H1 (cell line): Measurements from ENCODE around the gene ZBTB38. TPM values are rescaled to one million over a fixed set of nuclear protein-coding genes. Genes with fewer than 3 reads are reported as not detected.

Source experiments
- CTCF ChIA-PET: fragments of 300-600 bp; sonication (Branson Sonifier 250); formaldehyde crosslinking; loops from one replicate; lab custom pipeline; 2021; ENCODE audit not compliant: partially characterized antibody; lab: Charles Lee
- POLR2A ChIA-PET: fragments of 300-600 bp; sonication (Branson Sonifier 250); formaldehyde crosslinking; loops from one replicate; lab custom pipeline; 2021; ENCODE audit warnings: inconsistent platforms; ENCODE audit not compliant: partially characterized antibody; lab: Charles Lee
- DNase-seq, 2 experiments: peaks; one replicate each; pipeline versions ENCODE4 v3.0.0 to v3.0.0-alpha.2; 2010 to 2022; ENCODE audit warnings: low spot score in 2 of 2, low read depth in 1 of 2, mixed read lengths in 1 of 2
- FAIRE-seq: peaks from 2 replicates; lab custom pipeline; 2011; peaks lifted over from hg19 to GRCh38; lab: Jason Lieb, UNC
- H2AFZ ChIP-seq: 2 replicates; pipeline ENCODE4 v1.8.1; 2012; ENCODE audit warnings: low read length, inconsistent platforms
- H2AK5ac ChIP-seq: 2 replicates; pipeline ENCODE4 v1.6.1; 2013; ENCODE audit warnings: low read depth, low read length
- H2BK120ac ChIP-seq: replicated peaks from 2 replicates; pipeline ENCODE3; 2013; ENCODE audit warnings: low read depth, low read length, inconsistent platforms
- H2BK12ac ChIP-seq: 2 replicates; pipeline ENCODE4 v1.6.1; 2013; ENCODE audit warnings: low read depth, low read length
- H2BK15ac ChIP-seq: 2 replicates; pipeline ENCODE4 v1.6.1; 2013; ENCODE audit warnings: low read length
- H2BK20ac ChIP-seq: 2 replicates; pipeline ENCODE4 v1.6.1; 2013; ENCODE audit warnings: low read length
- H2BK5ac ChIP-seq: 2 replicates; pipeline ENCODE4 v1.6.1; 2013; ENCODE audit warnings: low read depth, low read length
- H3K14ac ChIP-seq: 2 replicates; pipeline ENCODE4 v1.6.1; 2013; ENCODE audit warnings: inconsistent platforms; ENCODE audit not compliant: insufficient read length
- H3K18ac ChIP-seq: 2 replicates; pipeline ENCODE4 v1.6.1; 2013; ENCODE audit warnings: low read length; ENCODE audit errors: extremely low read depth
- H3K23ac ChIP-seq: 2 replicates; pipeline ENCODE4 v1.6.1; 2013; ENCODE audit warnings: inconsistent platforms; ENCODE audit not compliant: insufficient read length
- H3K23me2 ChIP-seq: 2 replicates; pipeline ENCODE4 v1.6.1; 2013; ENCODE audit warnings: low read depth, low read length
- H3K27ac ChIP-seq: 2 replicates; pipeline ENCODE4 v1.6.1; 2011; ENCODE audit warnings: low read depth, low read length, inconsistent platforms
- H3K27me3 ChIP-seq, 4 experiments: replicated peaks in 1 of 4; 1 replicate in 1 of 4; 2 replicates in 3 of 4; pipeline versions ENCODE4 v1.6.1 to v1.8.1; 2011 to 2013; ENCODE audit warnings: low read length in 3 of 4, mild to moderate bottlenecking in 3 of 4, inconsistent platforms in 2 of 4, mixed read lengths in 2 of 4, moderate library complexity in 1 of 4; ENCODE audit not compliant: control insufficient read depth in 3 of 4, insufficient read depth in 3 of 4; ENCODE audit errors: extremely low read depth in 1 of 4
- H3K36me3 ChIP-seq, 4 experiments: 2 replicates each; pipeline versions ENCODE4 v1.6.1 to v1.8.1; 2011 to 2013; ENCODE audit warnings: mild to moderate bottlenecking in 4 of 4, low read length in 3 of 4, moderate library complexity in 2 of 4, control low read depth in 1 of 4, inconsistent platforms in 1 of 4; ENCODE audit not compliant: insufficient read depth in 4 of 4, control insufficient read depth in 2 of 4
- H3K4ac ChIP-seq: replicated peaks from 2 replicates; pipeline ENCODE3; 2013; ENCODE audit warnings: low read length, low read depth, mixed read lengths, inconsistent platforms; ENCODE audit not compliant: insufficient read length
- H3K4me1 ChIP-seq, 4 experiments: replicated peaks in 1 of 4; 1 replicate in 1 of 4; 2 replicates in 3 of 4; pipeline versions ENCODE4 v1.6.1 to v1.8.1; 2011 to 2013; ENCODE audit warnings: low read length in 3 of 4, inconsistent platforms in 2 of 4, mixed read lengths in 1 of 4; ENCODE audit not compliant: insufficient read depth in 4 of 4, control insufficient read depth in 3 of 4
- H3K4me2 ChIP-seq, 2 experiments: 2 replicates each; pipeline versions ENCODE4 v1.6.1 to v1.8.1; 2011 to 2013; ENCODE audit warnings: low read depth in 2 of 2, low read length in 2 of 2, control low read depth in 1 of 2, inconsistent platforms in 1 of 2, mild to moderate bottlenecking in 1 of 2; ENCODE audit not compliant: insufficient read depth in 1 of 2
- H3K4me3 ChIP-seq, 4 experiments: fragments of 200-600, 300-600 bp in 1 of 4; sonication (generic), shearing (Covaris generic), sonication (Bioruptor Twin) in 1 of 4; 2 replicates each; pipeline versions ENCODE4 v1.5.1 to v1.8.1; 2011 to 2016; ENCODE audit warnings: low read length in 4 of 4, low read depth in 3 of 4, control low read depth in 2 of 4, inconsistent platforms in 2 of 4, mild to moderate bottlenecking in 2 of 4, mixed read lengths in 1 of 4, moderate library complexity in 1 of 4; ENCODE audit not compliant: insufficient read depth in 2 of 4; ENCODE audit errors: extremely low read depth in 1 of 4
- H3K56ac ChIP-seq: replicated peaks from 2 replicates; pipeline ENCODE3; 2013; ENCODE audit warnings: low read depth, mild to moderate bottlenecking, mixed read lengths, low read length, inconsistent platforms; ENCODE audit not compliant: insufficient read length
- H3K79me1 ChIP-seq: 2 replicates; pipeline ENCODE4 v1.6.1; 2013; ENCODE audit warnings: low read depth, low read length, control low read depth
- H3K79me2 ChIP-seq, 2 experiments: 2 replicates each; pipeline versions ENCODE4 v1.6.1 to v1.8.1; 2012 to 2013; ENCODE audit warnings: low read length in 2 of 2, mild to moderate bottlenecking in 2 of 2, inconsistent platforms in 1 of 2; ENCODE audit not compliant: insufficient read depth in 2 of 2, control insufficient read depth in 1 of 2
- H3K9ac ChIP-seq, 4 experiments: replicated peaks in 1 of 4; 1 replicate in 1 of 4; 2 replicates in 3 of 4; pipeline versions ENCODE4 v1.6.1 to v1.8.1; 2011 to 2013; ENCODE audit warnings: low read depth in 3 of 4, low read length in 3 of 4, control low read depth in 2 of 4, mild to moderate bottlenecking in 2 of 4, moderate library complexity in 2 of 4, inconsistent platforms in 1 of 4; ENCODE audit errors: extremely low read depth in 1 of 4
- H3K9me3 ChIP-seq, 2 experiments: 2 replicates each; pipeline versions ENCODE4 v1.6.1 to v1.8.1; 2012 to 2013; ENCODE audit warnings: mild to moderate bottlenecking in 2 of 2, moderate library complexity in 2 of 2, control low read depth in 1 of 2, inconsistent platforms in 1 of 2, low read depth in 1 of 2, low read length in 1 of 2, mixed read lengths in 1 of 2; ENCODE audit not compliant: insufficient read depth in 2 of 2
- H4K20me1 ChIP-seq, 2 experiments: replicated peaks in 1 of 2; 2 replicates each; pipeline versions ENCODE3 to v1.8.1; 2011 to 2013; ENCODE audit warnings: inconsistent platforms in 2 of 2, low read length in 2 of 2, mild to moderate bottlenecking in 1 of 2; ENCODE audit not compliant: insufficient read depth in 2 of 2, control insufficient read depth in 1 of 2
- H4K5ac ChIP-seq: 2 replicates; pipeline ENCODE4 v1.6.1; 2013; ENCODE audit warnings: low read length, low read depth, mixed read lengths, inconsistent platforms; ENCODE audit not compliant: insufficient read length
- H4K8ac ChIP-seq: 2 replicates; pipeline ENCODE4 v1.8.0; 2013; ENCODE audit warnings: mild to moderate bottlenecking, moderate library complexity, low read length, inconsistent platforms; ENCODE audit not compliant: insufficient read depth; ENCODE audit errors: extremely low read depth
- H4K91ac ChIP-seq: replicated peaks from 2 replicates; pipeline ENCODE3; 2013; ENCODE audit warnings: low read length, mixed read lengths, inconsistent platforms; ENCODE audit not compliant: insufficient read length
- BCL11A ChIP-seq, 2 experiments: IDR thresholded peaks; one replicate each; pipeline ENCODE4 v1.6.1; 2011; ENCODE audit warnings: low read depth in 2 of 2, low read length in 2 of 2, mild to moderate bottlenecking in 2 of 2
- CHD2 ChIP-seq: IDR thresholded peaks from 2 replicates; pipeline ENCODE4 v1.6.1; 2012; ENCODE audit warnings: low read length, improper control_type of control experiment
- CTBP2 ChIP-seq: IDR thresholded peaks from 2 replicates; pipeline ENCODE4 v1.7.0; 2011; ENCODE audit warnings: borderline replicate concordance, mild to moderate bottlenecking, moderate library complexity, mixed read lengths, low read length; ENCODE audit not compliant: insufficient read depth, insufficient read length
- EP300 ChIP-seq, 2 experiments: IDR thresholded peaks; 1 replicate in 1 of 2; 2 replicates in 1 of 2; pipeline ENCODE4 v1.6.1; 2011 to 2012; ENCODE audit warnings: low read depth in 2 of 2, low read length in 2 of 2, mild to moderate bottlenecking in 2 of 2, borderline replicate concordance in 1 of 2, inconsistent platforms in 1 of 2, moderate library complexity in 1 of 2
- FOSL1 ChIP-seq: IDR thresholded peaks from 2 replicates; pipeline ENCODE4 v1.6.1; 2011; ENCODE audit warnings: mild to moderate bottlenecking, low read depth, low read length, moderate library complexity; ENCODE audit not compliant: insufficient read depth
- KDM1A ChIP-seq: fragments of 200-600, 300-600 bp; sonication (generic); IDR thresholded peaks from 2 replicates; pipeline ENCODE4 v1.7.1; 2016; ENCODE audit warnings: mild to moderate bottlenecking, low read length, borderline replicate concordance
- KDM4A ChIP-seq: IDR thresholded peaks from one replicate; pipeline ENCODE4 v1.7.1; 2012; ENCODE audit warnings: low read depth, mild to moderate bottlenecking, moderate library complexity, low read length, inconsistent platforms; ENCODE audit not compliant: severe bottlenecking
- NRF1 ChIP-seq: IDR thresholded peaks from 2 replicates; pipeline ENCODE4 v1.6.1; 2011; ENCODE audit warnings: mild to moderate bottlenecking, low read depth, low read length, improper control_type of control experiment
- POLR2AphosphoS5 ChIP-seq: IDR thresholded peaks from 2 replicates; pipeline ENCODE4 v1.6.1; 2011; ENCODE audit warnings: low read depth, low read length
- RFX5 ChIP-seq: IDR thresholded peaks from 2 replicates; pipeline ENCODE4 v1.6.1; 2011; ENCODE audit warnings: low read depth, low read length, improper control_type of control experiment, borderline replicate concordance
- SIRT6 ChIP-seq: IDR thresholded peaks from one replicate; pipeline ENCODE4 v1.7.1; 2012; ENCODE audit warnings: low read length, inconsistent platforms
- WGBS, 2 experiments: shearing (Covaris generic) in 1 of 2; methylation state at CpG; one replicate each; pipeline versions ENCODE4 v1.1.6 to v1.1.7; 2013 to 2015; ENCODE audit warnings: low lambda C conversion rate in 2 of 2, mixed read lengths in 2 of 2, inconsistent platforms in 1 of 2, low coverage in 1 of 2, missing lambda C conversion rate in 1 of 2; ENCODE audit not compliant: insufficient replicate concordance in 2 of 2, insufficient coverage in 1 of 2, insufficient read length in 1 of 2; ENCODE audit errors: extremely low coverage in 1 of 2, missing lambda C conversion rate in 1 of 2; 5-methylcytosine and 5-hydroxymethylcytosine counted together
- polyA plus RNA-seq, 7 experiments: library from polyadenylated mRNA; depleted of rRNA in 3 of 7; stranded (reverse) in 5 of 7; unstranded in 2 of 7; fragments of >200 nt in 5 of 7; fragments of 200-250 nt in 2 of 7; gene quantifications; 1 replicate in 5 of 7; 2 replicates in 1 of 7; 4 replicates in 1 of 7; pipeline versions ENCODE4 v1.2.1 to v1.2.3, GENCODE V29; 2011 to 2013; ENCODE audit warnings: missing spikeins in 2 of 7, mixed read lengths in 2 of 7
- total RNA-seq: library from RNA; stranded (reverse); fragmentation: NEBNext Ultra II Directional; extraction: Animal tissue kit (Norgen Biotek cat#: 25700); gene quantifications from 2 replicates; pipeline ENCODE4 v1.2.1, GENCODE V29; 2021

The ZBTB38 gene
- total and polyA plus RNA-seq, 2 of the 8 experiments (the other 6 are each of a cell fraction or from before 2014, with no cell fraction given) = 4.4 to 10.5 TPM

GRCh38 chr3:141335531-141336061, 32.7 kb upstream of the ZBTB38 start:
- Histone ChIP-seq H3K4me2 (no peak overlapping the region), H3K23ac (no peak overlapping the region), H2BK5ac (peak overlapping the region; percentile 36; the same call in 1 of the 2 replicates), H3K14ac (no peak overlapping the region), H2BK20ac (no peak overlapping the region), H2AFZ (no peak overlapping the region)
- 80% methylated on average over 2 of the region's 2 CpGs; no CpG with 5 or more reads in 1 of the 2 experiments for WGBS, 2 experiments
- TF ChIP-seq RFX5 (no peak), CTBP2 (no peak), KDM1A (no peak), FOSL1 (no peak), KDM4A (no peak), SIRT6 (no peak), BCL11A (IDR thresholded peaks at IDR 0.05; ENCODE audit: low read depth in 2 of 2, low read length in 2 of 2) (no peak), NRF1 (no peak), CHD2 (no peak), POLR2AphosphoS5 (no peak), EP300 (IDR thresholded peaks at IDR 0.05; ENCODE audit: borderline replicate concordance in 1 of 2, low read depth in 2 of 2, low read length in 2 of 2) (no peak)
- TF ChIP-seq, all 59 proteins: peak for 0
- Histone ChIP-seq H3K27ac (no peak overlapping the region), H3K56ac (no peak overlapping the region), H4K8ac (no peak overlapping the region), H4K91ac (no peak overlapping the region), H2BK120ac (no peak overlapping the region), H3K23me2 (no peaks in the 10 kb centered on the region), H4K5ac (no peak overlapping the region), H3K4me1 (peaks cover 0 to 5% (median 3%) of the 10 kb centered on the region in 4 experiments; a peak in 3 of 7 replicates), H3K4ac (no peak overlapping the region), H2AK5ac (0 out of 2 replicates have a peak overlapping the region, but pooled peaks have one; percentile 40), H2BK15ac (no peak overlapping the region), H2BK12ac (peak overlapping the region; percentile 41; the same call in 1 of the 2 replicates), H4K20me1 (no peaks in the 10 kb centered on the region), H3K18ac (no peak overlapping the region), H3K79me2 (no peaks in the 10 kb centered on the region), H3K79me1 (no peaks in the 10 kb centered on the region), H3K4me3 (no peak overlapping the region), H3K9ac (no peak overlapping the region), H3K27me3 (no peaks in the 10 kb centered on the region), H3K9me3 (no peaks in the 10 kb centered on the region), H3K36me3 (no peaks in the 10 kb centered on the region)
- FAIRE-seq (no peak), DNase-seq (no peak)
- ChIA-PET POLR2A (interaction anchor here (0.9 kb wide), 1 partner anchor 9 kb away, joined by 3 read pairs; no protein-coding TSS in a partner anchor), CTCF (interaction anchor here (1.2 to 3.4 kb wide), 6 partner anchors 10 to 226 kb away, joined by 4 to 12 read pairs (median 5); no protein-coding TSS in a partner anchor)
